Measurements from ENCODE around the gene IL17RE. TPM values are rescaled to one million over a fixed set of nuclear protein-coding genes. Genes with fewer than 3 reads are reported as not detected.

IL17RE gene
- total and polyA plus RNA-seq, 2 of the 13 experiments (the other 11 are each of a cell fraction or from before 2014, with no cell fraction given): 14.5 to 24.1 TPM

DNA sequence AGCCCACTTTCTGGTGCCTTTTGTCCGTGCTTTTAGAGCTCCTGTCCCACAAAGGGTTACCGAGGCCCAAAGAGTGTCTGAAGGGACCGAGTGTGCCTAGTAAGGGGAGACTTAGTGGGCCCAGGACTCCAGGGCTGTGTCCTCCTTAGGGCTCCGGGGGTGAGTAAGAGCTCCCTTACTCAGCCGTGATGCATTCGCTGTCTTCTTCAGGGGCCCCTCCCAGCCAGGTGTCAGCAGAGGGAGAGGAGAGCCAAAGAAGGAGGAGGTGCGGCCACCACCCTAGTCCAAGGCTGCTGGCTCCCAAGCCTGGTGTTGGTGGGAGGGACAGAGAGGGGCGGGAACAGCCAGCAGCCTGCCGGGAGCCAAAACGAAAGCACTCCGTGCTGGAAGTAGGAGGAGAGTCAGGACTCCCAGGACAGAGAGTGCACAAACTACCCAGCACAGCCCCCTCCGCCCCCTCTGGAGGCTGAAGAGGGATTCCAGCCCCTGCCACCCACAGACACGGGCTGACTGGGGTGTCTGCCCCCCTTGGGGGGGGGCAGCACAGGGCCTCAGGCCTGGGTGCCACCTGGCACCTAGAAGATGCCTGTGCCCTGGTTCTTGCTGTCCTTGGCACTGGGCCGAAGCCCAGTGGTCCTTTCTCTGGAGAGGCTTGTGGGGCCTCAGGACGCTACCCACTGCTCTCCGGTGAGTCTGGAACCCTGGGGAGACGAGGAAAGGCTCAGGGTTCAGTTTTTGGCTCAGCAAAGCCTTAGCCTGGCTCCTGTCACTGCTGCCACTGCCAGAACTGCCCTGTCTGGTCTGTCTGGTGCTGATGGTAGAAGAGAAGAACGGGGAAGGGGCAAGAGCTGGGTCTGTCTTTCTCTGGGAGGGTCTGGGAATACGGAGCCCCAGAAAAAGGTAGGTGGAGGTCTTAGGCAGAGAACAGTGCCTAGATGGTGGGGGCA is 14.4 kb downstream of the IL17RE start, which contains the start of gene IL17RC (continued):
- TF ChIP-seq ZC3H4 (CRISPR knock-in tag; IDR thresholded peaks at IDR 0.05; ENCODE audit: borderline replicate concordance): no peak
- TF ChIP-seq KDM5B (CRISPR knock-in tag; IDR thresholded peaks at IDR 0.05; ENCODE audit: borderline replicate concordance): no peak
- TF ChIP-seq AGO2 (optimal IDR thresholded peaks at IDR 0.05; ENCODE audit: low read depth, low read length): peak; percentile 87
- no peak for TF ChIP-seq PRPF4 (IDR thresholded peaks at IDR 0.05; ENCODE audit: low read depth, low read length, poor library complexity, severe bottlenecking)
- no peak for TF ChIP-seq ZNF333 (CRISPR knock-in tag; IDR thresholded peaks at IDR 0.05; ENCODE audit: borderline replicate concordance)
- 0 out of 2 replicates have a peak, but pooled peaks have one; percentile 10 for TF ChIP-seq PHF21A (CRISPR knock-in tag; IDR thresholded peaks at IDR 0.05)
- TF ChIP-seq ZNF883 (CRISPR knock-in tag; IDR thresholded peaks at IDR 0.05; ENCODE audit: not compliant biosample characterization): no peak
- TF ChIP-seq, protein P1, sequence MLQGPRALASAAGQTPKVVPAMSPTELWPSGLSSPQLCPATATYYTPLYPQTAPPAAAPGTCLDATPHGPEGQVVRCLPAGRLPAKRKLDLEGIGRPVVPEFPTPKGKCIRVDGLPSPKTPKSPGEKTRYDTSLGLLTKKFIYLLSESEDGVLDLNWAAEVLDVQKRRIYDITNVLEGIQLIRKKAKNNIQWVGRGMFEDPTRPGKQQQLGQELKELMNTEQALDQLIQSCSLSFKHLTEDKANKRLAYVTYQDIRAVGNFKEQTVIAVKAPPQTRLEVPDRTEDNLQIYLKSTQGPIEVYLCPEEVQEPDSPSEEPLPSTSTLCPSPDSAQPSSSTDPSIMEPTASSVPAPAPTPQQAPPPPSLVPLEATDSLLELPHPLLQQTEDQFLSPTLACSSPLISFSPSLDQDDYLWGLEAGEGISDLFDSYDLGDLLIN (CRISPR knock-in tag; IDR thresholded peaks at IDR 0.05; ENCODE audit: borderline replicate concordance): no peak
- TF ChIP-seq FOXA3 (CRISPR knock-in tag; IDR thresholded peaks at IDR 0.05): no peak
- no peak for TF ChIP-seq ZMYM4 (CRISPR knock-in tag; IDR thresholded peaks at IDR 0.05)
- TF ChIP-seq PAX8 (CRISPR knock-in tag; IDR thresholded peaks at IDR 0.05; ENCODE audit: borderline replicate concordance): no peak
- no peak for TF ChIP-seq RFX5 (IDR thresholded peaks at IDR 0.05; ENCODE audit: low read depth, low read length)
- TF ChIP-seq EEA1 (CRISPR knock-in tag; IDR thresholded peaks at IDR 0.05; ENCODE audit: borderline replicate concordance): no peak
- TF ChIP-seq ZNF224 (CRISPR knock-in tag; IDR thresholded peaks at IDR 0.05): no peak
- TF ChIP-seq ZFY (CRISPR knock-in tag; IDR thresholded peaks at IDR 0.05): peak; percentile 45
- TF ChIP-seq ARNT (IDR thresholded peaks at IDR 0.05): no peak
- peak; percentile 26; the same call in 1 of the 2 replicates for TF ChIP-seq TARDBP (CRISPR knock-in tag; IDR thresholded peaks at IDR 0.05)
- no peak for TF ChIP-seq NRL (CRISPR knock-in tag; IDR thresholded peaks at IDR 0.05; ENCODE audit: borderline replicate concordance)
- TF ChIP-seq, protein P2, sequence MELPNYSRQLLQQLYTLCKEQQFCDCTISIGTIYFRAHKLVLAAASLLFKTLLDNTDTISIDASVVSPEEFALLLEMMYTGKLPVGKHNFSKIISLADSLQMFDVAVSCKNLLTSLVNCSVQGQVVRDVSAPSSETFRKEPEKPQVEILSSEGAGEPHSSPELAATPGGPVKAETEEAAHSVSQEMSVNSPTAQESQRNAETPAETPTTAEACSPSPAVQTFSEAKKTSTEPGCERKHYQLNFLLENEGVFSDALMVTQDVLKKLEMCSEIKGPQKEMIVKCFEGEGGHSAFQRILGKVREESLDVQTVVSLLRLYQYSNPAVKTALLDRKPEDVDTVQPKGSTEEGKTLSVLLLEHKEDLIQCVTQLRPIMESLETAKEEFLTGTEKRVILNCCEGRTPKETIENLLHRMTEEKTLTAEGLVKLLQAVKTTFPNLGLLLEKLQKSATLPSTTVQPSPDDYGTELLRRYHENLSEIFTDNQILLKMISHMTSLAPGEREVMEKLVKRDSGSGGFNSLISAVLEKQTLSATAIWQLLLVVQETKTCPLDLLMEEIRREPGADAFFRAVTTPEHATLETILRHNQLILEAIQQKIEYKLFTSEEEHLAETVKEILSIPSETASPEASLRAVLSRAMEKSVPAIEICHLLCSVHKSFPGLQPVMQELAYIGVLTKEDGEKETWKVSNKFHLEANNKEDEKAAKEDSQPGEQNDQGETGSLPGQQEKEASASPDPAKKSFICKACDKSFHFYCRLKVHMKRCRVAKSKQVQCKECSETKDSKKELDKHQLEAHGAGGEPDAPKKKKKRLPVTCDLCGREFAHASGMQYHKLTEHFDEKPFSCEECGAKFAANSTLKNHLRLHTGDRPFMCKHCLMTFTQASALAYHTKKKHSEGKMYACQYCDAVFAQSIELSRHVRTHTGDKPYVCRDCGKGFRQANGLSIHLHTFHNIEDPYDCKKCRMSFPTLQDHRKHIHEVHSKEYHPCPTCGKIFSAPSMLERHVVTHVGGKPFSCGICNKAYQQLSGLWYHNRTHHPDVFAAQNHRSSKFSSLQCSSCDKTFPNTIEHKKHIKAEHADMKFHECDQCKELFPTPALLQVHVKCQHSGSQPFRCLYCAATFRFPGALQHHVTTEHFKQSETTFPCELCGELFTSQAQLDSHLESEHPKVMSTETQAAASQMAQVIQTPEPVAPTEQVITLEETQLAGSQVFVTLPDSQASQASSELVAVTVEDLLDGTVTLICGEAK (IDR thresholded peaks at IDR 0.05): no peak
- TF ChIP-seq, protein P2 (CRISPR knock-in tag; IDR thresholded peaks at IDR 0.05): 0 out of 2 replicates have a peak, but pooled peaks have one; percentile 35

Measured in HepG2 (cell line).